ENCODE data around the gene STARD10. TPM values are rescaled to one million over a fixed set of nuclear protein-coding genes. Genes with fewer than 3 reads are reported as not detected.

STARD10 gene
- total and polyA plus RNA-seq, 2 donors (not counting 3 experiments of a cell fraction or from before 2014, with no cell fraction given), result 16.1 to 22.5 TPM

DNA sequence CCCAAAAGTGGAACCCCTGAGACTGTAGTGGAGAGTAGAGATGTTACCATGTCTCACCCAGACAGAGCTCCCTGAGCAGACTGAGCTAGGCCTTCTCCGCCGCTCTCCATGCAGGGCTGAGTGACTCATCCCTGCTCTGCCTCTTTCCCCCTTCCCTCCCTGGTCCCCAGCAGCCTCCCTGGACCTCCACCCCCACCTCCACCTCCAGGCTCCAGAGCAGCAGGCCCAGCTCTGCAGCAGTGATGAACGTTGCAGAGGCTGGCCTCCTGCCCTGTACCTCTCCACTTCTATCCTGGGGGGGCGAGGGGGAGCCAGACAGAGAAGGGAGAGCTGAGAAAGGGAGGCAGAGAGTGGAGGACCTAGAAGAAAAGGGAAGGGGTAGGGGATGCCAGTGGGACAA, 22.3 kb downstream of the STARD10 start:
- Histone ChIP-seq H3K9ac (replicated peaks; ENCODE audit: extremely low read depth, insufficient read depth, low read length) (no peak overlapping the region), H3K27ac (ENCODE audit: insufficient read depth, low read depth, low read length) (no peak overlapping the region), H3K27me3 (ENCODE audit: control insufficient read depth in 2 of 2, insufficient read depth in 2 of 2, low read length in 2 of 2) (no peaks in the 10 kb centered on the region), H2AFZ (ENCODE audit: low read depth, low read length) (no peak overlapping the region), H3K79me2 (ENCODE audit: control insufficient read depth, insufficient read depth, low read length) (no peaks in the 10 kb centered on the region), H3K9me3 (replicated peaks; ENCODE audit: control insufficient read depth, insufficient read depth, low read length) (no peaks in the 10 kb centered on the region), H3K4me1 (ENCODE audit: control insufficient read depth, extremely low read depth, insufficient read depth, low read length) (no peaks in the 10 kb centered on the region), H3K4me2 (ENCODE audit: insufficient read depth, low read length) (no peak overlapping the region), H3K4me3 (replicated peaks in 1 of 3; ENCODE audit: insufficient read depth in 1 of 3, low read depth in 1 of 3, low read length in 3 of 3) (no peak overlapping the region), H3K36me3 (ENCODE audit: control insufficient read depth in 2 of 2, extremely low read depth in 1 of 2, insufficient read depth in 2 of 2, low read length in 2 of 2) (no peaks in the 10 kb centered on the region), H3K9me1 (replicated peaks; ENCODE audit: control insufficient read depth, extremely low read depth, insufficient read depth, low read length) (no peaks in the 10 kb centered on the region), H4K20me1 (replicated peaks; ENCODE audit: control insufficient read depth, extremely low read depth, insufficient read depth, low read length) (no peaks in the 10 kb centered on the region)
- FAIRE-seq (no peak), DNase-seq (ENCODE audit: low read depth, low spot score) (no peak)
- TF ChIP-seq MYC (IDR thresholded peaks at IDR 0.05; ENCODE audit: low read depth, low read length) (no peak), EZH2 (IDR thresholded peaks at IDR 0.05; ENCODE audit: borderline replicate concordance, low read depth, low read length, severe bottlenecking) (no peak), GATA2 (IDR thresholded peaks at IDR 0.05; ENCODE audit: insufficient read depth, insufficient read length, low read depth, low read length) (no peak), POLR2AphosphoS5 (IDR thresholded peaks at IDR 0.05; ENCODE audit: insufficient read depth, low read depth, low read length) (no peak), JUN (IDR thresholded peaks at IDR 0.05; ENCODE audit: borderline replicate concordance, insufficient read depth, insufficient read length, low read depth) (no peak), FOS (IDR thresholded peaks at IDR 0.05; ENCODE audit: borderline replicate concordance, insufficient read depth, low read length) (no peak), POLR2A (IDR thresholded peaks at IDR 0.05; ENCODE audit: low read depth, low read length) (no peak)
- TF ChIP-seq, protein P1, sequence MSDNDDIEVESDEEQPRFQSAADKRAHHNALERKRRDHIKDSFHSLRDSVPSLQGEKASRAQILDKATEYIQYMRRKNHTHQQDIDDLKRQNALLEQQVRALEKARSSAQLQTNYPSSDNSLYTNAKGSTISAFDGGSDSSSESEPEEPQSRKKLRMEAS (IDR thresholded peaks at IDR 0.05; ENCODE audit: insufficient read depth, insufficient read length), result no peak
- TF ChIP-seq, protein P2, sequence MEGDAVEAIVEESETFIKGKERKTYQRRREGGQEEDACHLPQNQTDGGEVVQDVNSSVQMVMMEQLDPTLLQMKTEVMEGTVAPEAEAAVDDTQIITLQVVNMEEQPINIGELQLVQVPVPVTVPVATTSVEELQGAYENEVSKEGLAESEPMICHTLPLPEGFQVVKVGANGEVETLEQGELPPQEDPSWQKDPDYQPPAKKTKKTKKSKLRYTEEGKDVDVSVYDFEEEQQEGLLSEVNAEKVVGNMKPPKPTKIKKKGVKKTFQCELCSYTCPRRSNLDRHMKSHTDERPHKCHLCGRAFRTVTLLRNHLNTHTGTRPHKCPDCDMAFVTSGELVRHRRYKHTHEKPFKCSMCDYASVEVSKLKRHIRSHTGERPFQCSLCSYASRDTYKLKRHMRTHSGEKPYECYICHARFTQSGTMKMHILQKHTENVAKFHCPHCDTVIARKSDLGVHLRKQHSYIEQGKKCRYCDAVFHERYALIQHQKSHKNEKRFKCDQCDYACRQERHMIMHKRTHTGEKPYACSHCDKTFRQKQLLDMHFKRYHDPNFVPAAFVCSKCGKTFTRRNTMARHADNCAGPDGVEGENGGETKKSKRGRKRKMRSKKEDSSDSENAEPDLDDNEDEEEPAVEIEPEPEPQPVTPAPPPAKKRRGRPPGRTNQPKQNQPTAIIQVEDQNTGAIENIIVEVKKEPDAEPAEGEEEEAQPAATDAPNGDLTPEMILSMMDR (IDR thresholded peaks at IDR 0.05; ENCODE audit: extremely low read depth in 1 of 2, insufficient read depth in 1 of 2, low read depth in 1 of 2, low read length in 2 of 2), result no peak
- CTCF ChIA-PET, result interaction anchor here (1.5 to 2.7 kb wide), 3 partner anchors 25 to 46 kb away, joined by 3 to 9 read pairs (median 4); no protein-coding TSS in a partner anchor
- dilution Hi-C loops (cut with MboI; ENCODE audit: extremely low pct_ligation_motif_present, low sequenced_read_pairs), result no loop called here
- POLR2A ChIA-PET, result no interaction called here
- no TSS peak for BruUV-seq (replicated peaks)
- intact Hi-C loops (cut with micrococcal nuclease), result no loop called here
